Fibroblast of lung (primary cell): ENCODE results near the gene ZNF700. TPM values are rescaled to one million over a fixed set of nuclear protein-coding genes. Genes with fewer than 3 reads are reported as not detected.
"Not testable (repeated sequence)": the region's sequence is repeated elsewhere in the genome, so short reads cannot be mapped to it uniquely, and the experiment has no call there.

Experiments
- DNase-seq, 2 donors: peaks; one replicate each; pipeline versions ENCODE4 v3.0.0 to v3.0.0-alpha.2; 2010; ENCODE audit warnings: low read depth in 2 of 2
- H2AFZ ChIP-seq: 2 replicates; pipeline ENCODE4 v1.5.1; 2012; ENCODE audit warnings: low read length, control low read depth, inconsistent platforms
- H3K27ac ChIP-seq: 2 replicates; pipeline ENCODE4 v1.5.1; 2011; ENCODE audit warnings: low read length, control low read depth; ENCODE audit not compliant: insufficient read depth
- H3K27me3 ChIP-seq: 2 replicates; pipeline ENCODE4 v1.5.1; 2011; ENCODE audit warnings: mild to moderate bottlenecking, low read length; ENCODE audit not compliant: control insufficient read depth, insufficient read depth
- H3K36me3 ChIP-seq: 2 replicates; pipeline ENCODE4 v1.5.1; 2011; ENCODE audit warnings: low read length; ENCODE audit not compliant: control insufficient read depth, insufficient read depth
- H3K4me1 ChIP-seq: 2 replicates; pipeline ENCODE4 v1.5.1; 2011; ENCODE audit warnings: low read length; ENCODE audit not compliant: control insufficient read depth, insufficient read depth; ENCODE audit errors: extremely low read depth
- H3K4me2 ChIP-seq: 2 replicates; pipeline ENCODE4 v1.5.1; 2011; ENCODE audit warnings: low read length, control low read depth; ENCODE audit not compliant: insufficient read depth; ENCODE audit errors: extremely low read depth
- H3K4me3 ChIP-seq, 4 experiments: fragments of 200-600 bp in 1 of 4; sonication (generic) in 1 of 4; replicated peaks in 1 of 4; 2 replicates each; pipeline ENCODE4 v1.5.1; 2011 to 2016; ENCODE audit warnings: low read length in 4 of 4, low read depth in 3 of 4, mild to moderate bottlenecking in 3 of 4, control low read depth in 2 of 4, inconsistent platforms in 1 of 4, mixed read lengths in 1 of 4; ENCODE audit not compliant: insufficient read depth in 1 of 4; ENCODE audit errors: control extremely low read depth in 1 of 4
- H3K79me2 ChIP-seq: 2 replicates; pipeline ENCODE4 v1.5.1; 2012; ENCODE audit warnings: mild to moderate bottlenecking, low read length, inconsistent platforms; ENCODE audit not compliant: control insufficient read depth, insufficient read depth
- H3K9ac ChIP-seq: 2 replicates; pipeline ENCODE4 v1.5.1; 2011; ENCODE audit warnings: mild to moderate bottlenecking, low read length, control low read depth; ENCODE audit not compliant: insufficient read depth
- H3K9me3 ChIP-seq: 2 replicates; pipeline ENCODE4 v1.5.1; 2012; ENCODE audit warnings: low read depth, low read length; ENCODE audit not compliant: control insufficient read depth, insufficient read depth
- H4K20me1 ChIP-seq: 2 replicates; pipeline ENCODE4 v1.5.1; 2011; ENCODE audit warnings: low read length; ENCODE audit not compliant: control insufficient read depth, insufficient read depth; ENCODE audit errors: extremely low read depth
- CTCF ChIP-seq, 2 donors: IDR thresholded peaks in 1 of 2; conservative IDR thresholded peaks in 1 of 2; 1 replicate in 1 of 2; 2 replicates in 1 of 2; pipeline ENCODE4 v1.5.1; 2011 to 2012; ENCODE audit warnings: low read length in 2 of 2, control low read depth in 1 of 2, inconsistent platforms in 1 of 2, low read depth in 1 of 2, mild to moderate bottlenecking in 1 of 2
- EZH2 ChIP-seq: IDR thresholded peaks from 2 replicates; pipeline ENCODE4 v1.5.1; 2012; ENCODE audit warnings: low read length, control low read depth, mild to moderate bottlenecking; ENCODE audit errors: missing control alignments
- polyA plus RNA-seq, 2 donors: library from polyadenylated mRNA; depleted of rRNA in 1 of 2; stranded (reverse) in 1 of 2; unstranded in 1 of 2; fragments of >200 nt; gene quantifications; 2 replicates each; pipeline ENCODE4 v1.2.1, GENCODE V29; 2011 to 2012; ENCODE audit warnings: missing spikeins in 1 of 2
- total RNA-seq: library from RNA; depleted of rRNA; stranded (reverse); fragments of >200 nt; gene quantifications from 2 replicates; pipeline ENCODE4 v1.2.1, GENCODE V29; 2014

The ZNF700 gene
- total and polyA plus RNA-seq, 2 donors (not counting 1 experiment from before 2014, with no cell fraction given) = 5.7 to 12.4 TPM

GRCh38 chr19:11894851-11895250, 30.1 kb upstream of the ZNF700 start:
- Histone ChIP-seq H3K9ac (no peak overlapping the region), H3K36me3 (no peaks in the 10 kb centered on the region), H3K27ac (no peak overlapping the region), H3K9me3 (no peaks in the 10 kb centered on the region), H4K20me1 (no peaks in the 10 kb centered on the region), H3K4me2 (no peak overlapping the region), H2AFZ (no peak overlapping the region), H3K27me3 (no peaks in the 10 kb centered on the region), H3K4me3 (no peak overlapping the region), H3K79me2 (no peaks in the 10 kb centered on the region), H3K4me1 (no peaks in the 10 kb centered on the region)
- no peak for DNase-seq
- TF ChIP-seq CTCF (conservative IDR thresholded peaks at IDR 0.05 in 1 of 2, IDR thresholded peaks at IDR 0.05 in 1 of 2; ENCODE audit: low read depth in 1 of 2, low read length in 2 of 2) (no peak), EZH2 (no peak)

- Histone ChIP-seq H3K27me3 (no peaks in the 10 kb centered on the region), H3K27ac (no peak overlapping the region), H3K9me3 (peaks cover 4% of the 10 kb centered on the region), H2AFZ (no peak overlapping the region), H3K79me2 (no peaks in the 10 kb centered on the region), H3K4me2 (no peak overlapping the region), H3K4me3 (no peak overlapping the region), H3K9ac (no peak overlapping the region), H3K4me1 (no peaks in the 10 kb centered on the region), H3K36me3 (no peaks in the 10 kb centered on the region), H4K20me1 (no peaks in the 10 kb centered on the region)
- TF ChIP-seq CTCF (conservative IDR thresholded peaks at IDR 0.05 in 1 of 2, IDR thresholded peaks at IDR 0.05 in 1 of 2; ENCODE audit: low read depth in 1 of 2, low read length in 2 of 2) (no peak), EZH2 (no peak)
- no peak for DNase-seq
Observed at GRCh38 chr19:11902228-11902627, 22.7 kb upstream of the ZNF700 start.

- Histone ChIP-seq H3K9ac (no peak overlapping the region), H3K36me3 (no peaks in the 10 kb centered on the region)
- TF ChIP-seq EZH2 (no peak), CTCF (conservative IDR thresholded peaks at IDR 0.05 in 1 of 2, IDR thresholded peaks at IDR 0.05 in 1 of 2; ENCODE audit: low read depth in 1 of 2, low read length in 2 of 2) (no peak)
Observed at GRCh38 chr19:11905928-11906327, 19.0 kb upstream of the ZNF700 start.

GRCh38 chr19:11911937-11912336, 13.0 kb upstream of the ZNF700 start:
- not testable (repeated sequence) for DNase-seq

More at GRCh38 chr19:11905928-11906327, 19.0 kb upstream of the ZNF700 start:
- no peaks in the 10 kb centered on the region for H3K27me3 ChIP-seq
- H2AFZ ChIP-seq = no peak overlapping the region
- no peak overlapping the region for H3K4me2 ChIP-seq
- H3K4me1 ChIP-seq = no peaks in the 10 kb centered on the region
- no peak overlapping the region for H3K4me3 ChIP-seq
- no peak for DNase-seq
- peaks cover 4% of the 10 kb centered on the region for H3K9me3 ChIP-seq
- H3K79me2 ChIP-seq = no peaks in the 10 kb centered on the region
- no peaks in the 10 kb centered on the region for H4K20me1 ChIP-seq
- H3K27ac ChIP-seq = no peak overlapping the region

GRCh38 chr19:11914417-11915051, 10.4 kb upstream of the ZNF700 start:
- H3K9me3 ChIP-seq, H4K20me1 ChIP-seq: not testable (repeated sequence)

More at GRCh38 chr19:11911937-11912336, 13.0 kb upstream of the ZNF700 start:
- not testable (repeated sequence) for H2AFZ ChIP-seq, H3K4me2 ChIP-seq, H3K36me3 ChIP-seq, H3K79me2 ChIP-seq, H4K20me1 ChIP-seq, H3K9ac ChIP-seq, H3K4me1 ChIP-seq, H3K9me3 ChIP-seq, H3K4me3 ChIP-seq, H3K27ac ChIP-seq, H3K27me3 ChIP-seq

More at GRCh38 chr19:11914417-11915051, 10.4 kb upstream of the ZNF700 start:
- H3K4me2 ChIP-seq, DNase-seq, H2AFZ ChIP-seq, H3K79me2 ChIP-seq, H3K4me3 ChIP-seq, H3K27me3 ChIP-seq, H3K27ac ChIP-seq, H3K9ac ChIP-seq, H3K36me3 ChIP-seq, H3K4me1 ChIP-seq: not testable (repeated sequence)
